K562 (cell line): ENCODE data around the gene COPE. TPM values are rescaled to one million over a fixed set of nuclear protein-coding genes. Genes with fewer than 3 reads are reported as not detected.

ENCODE experiments used
- ATAC-seq: fragments of 200-7000 bp; cut with Tn5 transposase; 3 replicates; pipeline ENCODE4 v1.9.1; 2020; ENCODE audit warnings: moderate library complexity
- BruUV-seq: library from RNA; stranded (reverse); fragments of 400-500 nt; replicated peaks from 2 replicates; lab custom pipeline; 2021; lab: Mats Ljungman, UMichigan
- CTCF ChIA-PET: fragments of 300-600 bp; formaldehyde crosslinking; extraction: SDS; loops from one replicate; lab custom pipeline; 2021; ENCODE audit warnings: low intra/inter-chr PET ratio; lab: Yijun Ruan, JAX
- POLR2A ChIA-PET: fragments of 300-600, 350-650 bp; sonication (Branson Sonifier 250); formaldehyde crosslinking; extraction: SDS; loops from one replicate; lab custom pipeline; 2021; ENCODE audit warnings: antibody characterized with exemption, inconsistent platforms; lab: Yijun Ruan, JAX
- DNase-seq, 4 experiments: peaks; one replicate each; pipeline versions ENCODE4 v3.0.0 to v3.0.0-alpha.2; 2011 to 2018; ENCODE audit warnings: low spot score in 3 of 4, mixed read lengths in 3 of 4; ENCODE audit errors: extremely low read depth in 1 of 4
- FAIRE-seq: peaks from 2 replicates; lab custom pipeline; 2011; peaks lifted over from hg19 to GRCh38; lab: Jason Lieb, UNC
- H2AFZ ChIP-seq: 2 replicates; pipeline ENCODE4 v1.6.0; 2011; ENCODE audit warnings: low read depth, low read length, control low read depth, inconsistent platforms
- H3K27ac ChIP-seq: fragments of 200-600 bp; 3 replicates; pipeline ENCODE4 v1.8.0; 2011; ENCODE audit warnings: low read depth, mild to moderate bottlenecking, control low read depth, inconsistent platforms, low read length, moderate library complexity, mixed read lengths; ENCODE audit errors: extremely low read depth
- H3K27me3 ChIP-seq, 2 experiments: fragments of 300-600 bp in 1 of 2; 2 replicates in 1 of 2; 3 replicates in 1 of 2; pipeline versions ENCODE4 v1.6.0 to v1.8.0; 2011; ENCODE audit warnings: inconsistent platforms in 2 of 2, low read length in 2 of 2, mild to moderate bottlenecking in 1 of 2, mixed read lengths in 1 of 2, moderate library complexity in 1 of 2; ENCODE audit not compliant: control insufficient read depth in 2 of 2, insufficient read depth in 2 of 2
- H3K36me3 ChIP-seq: fragments of 300-600 bp; 3 replicates; pipeline ENCODE4 v1.8.0; 2011; ENCODE audit warnings: mild to moderate bottlenecking, low read length, inconsistent platforms; ENCODE audit not compliant: control insufficient read depth, insufficient read depth
- H3K4me1 ChIP-seq, 2 experiments: fragments of 200-600 bp in 1 of 2; replicated peaks in 1 of 2; 2 replicates in 1 of 2; 3 replicates in 1 of 2; pipeline versions ENCODE4 v1.5.1 to v1.8.0; 2011; ENCODE audit warnings: inconsistent platforms in 2 of 2, low read length in 2 of 2, mild to moderate bottlenecking in 1 of 2, mixed read lengths in 1 of 2, moderate library complexity in 1 of 2; ENCODE audit not compliant: control insufficient read depth in 2 of 2, insufficient read depth in 2 of 2
- H3K4me2 ChIP-seq: 2 replicates; pipeline ENCODE4 v1.6.1; 2011; ENCODE audit warnings: low read length, control low read depth, inconsistent platforms, mixed read lengths; ENCODE audit not compliant: insufficient read depth
- H3K4me3 ChIP-seq: fragments of 200-600 bp; sonication (generic), shearing (Covaris generic); 2 replicates; pipeline ENCODE4 v1.5.1; 2016; ENCODE audit warnings: control low read depth, inconsistent platforms
- H3K79me2 ChIP-seq: fragments of 200-600 bp; 3 replicates; pipeline ENCODE4 v1.8.0; 2011; ENCODE audit warnings: low read length, inconsistent platforms; ENCODE audit not compliant: control insufficient read depth, insufficient read depth
- H3K9ac ChIP-seq, 2 experiments: 2 replicates each; pipeline versions ENCODE4 v1.6.0 to v1.6.1; 2011; ENCODE audit warnings: low read depth in 2 of 2, low read length in 2 of 2, control low read depth in 1 of 2, inconsistent platforms in 1 of 2, mild to moderate bottlenecking in 1 of 2, mixed read lengths in 1 of 2; ENCODE audit not compliant: insufficient read depth in 1 of 2
- H3K9me1 ChIP-seq: one replicate; pipeline ENCODE4 v1.6.0; 2011; ENCODE audit warnings: inconsistent platforms, mild to moderate bottlenecking, low read length, moderate library complexity; ENCODE audit not compliant: control insufficient read depth, insufficient read depth
- H3K9me3 ChIP-seq: replicated peaks from 2 replicates; pipeline ENCODE4 v1.5.1; 2011; ENCODE audit warnings: low read depth, low read length, inconsistent platforms; ENCODE audit not compliant: control insufficient read depth, insufficient read depth
- H4K20me1 ChIP-seq: replicated peaks from 2 replicates; pipeline ENCODE4 v1.6.1; 2011; ENCODE audit warnings: low read length, inconsistent platforms, mixed read lengths; ENCODE audit not compliant: control insufficient read depth, insufficient read depth
- CBX8 ChIP-seq: fragments of 200-600 bp; sonication (generic); IDR thresholded peaks from 2 replicates; pipeline ENCODE4 v1.6.1; 2012; ENCODE audit warnings: borderline replicate concordance, mixed run types, low read depth, mild to moderate bottlenecking, moderate library complexity, mixed read lengths, low read length, control low read depth, inconsistent platforms; ENCODE audit not compliant: poor library complexity, severe bottlenecking; ENCODE audit errors: extremely low read depth
- CTCF ChIP-seq, 3 experiments: IDR thresholded peaks in 2 of 3; conservative IDR thresholded peaks in 1 of 3; 2 replicates each; pipeline ENCODE4 v1.5.1; 2011 to 2012; ENCODE audit warnings: low read length in 3 of 3, mild to moderate bottlenecking in 3 of 3, control low read depth in 2 of 3, improper control_type of control experiment in 1 of 3, inconsistent platforms in 1 of 3, low read depth in 1 of 3, mixed read lengths in 1 of 3, moderate library complexity in 1 of 3; ENCODE audit not compliant: insufficient read depth in 2 of 3
- KLF16 ChIP-seq: IDR thresholded peaks from 2 replicates; pipeline ENCODE4 v1.6.1; 2016; ENCODE audit warnings: antibody characterized with exemption
- TGIF2 ChIP-seq: sonication (generic); formaldehyde crosslinking; IDR thresholded peaks from 2 replicates; pipeline ENCODE4 v1.8.1; 2022; ENCODE audit warnings: mild to moderate bottlenecking, missing genetic modification reagents, moderate library complexity
- WGBS: fragments of 100-300 bp; shearing (Covaris generic); methylation state at CpG from one replicate; pipeline ENCODE4 v1.1.6; 2016; ENCODE audit warnings: low coverage, mixed read lengths; ENCODE audit not compliant: insufficient coverage; ENCODE audit errors: missing lambda C conversion rate; 5-methylcytosine and 5-hydroxymethylcytosine counted together
- in situ Hi-C: fragments of 300-500 bp; cut with MboI; formaldehyde crosslinking; loops from 4 replicates; pipeline ENCODE4 v1.15.0; 2018; ENCODE audit warnings: inconsistent platforms, mixed read lengths
- intact Hi-C: fragments of 100-400 bp; cut with micrococcal nuclease; formaldehyde crosslinking; loops from 2 replicates; pipeline ENCODE4 v1.14.2; 2022
- polyA plus RNA-seq, 8 experiments: library from polyadenylated mRNA; depleted of rRNA in 4 of 8; stranded (reverse) in 5 of 8; unstranded in 3 of 8; fragments of >200 nt; fragmentation: Nextera tagmentation in 2 of 8; fragmentation: Illumina TruSeq in 1 of 8; extraction: Ambion mirVana in 2 of 8; extraction: Trizol in 1 of 8; gene quantifications; 2 replicates each; pipeline versions ENCODE4 v1.2.1 to v1.2.3, GENCODE V29; 2011 to 2014; ENCODE audit warnings: inconsistent platforms in 1 of 8, missing spikeins in 1 of 8
- total RNA-seq, 7 experiments: library from RNA; depleted of rRNA in 6 of 7; stranded (reverse); fragments of >200 nt in 6 of 7; fragmentation: Illumina TruSeq in 2 of 7; extraction: Trizol in 2 of 7; gene quantifications; 2 replicates each; pipeline versions ENCODE4 v1.2.1 to v1.2.3, GENCODE V29; 2011 to 2021; ENCODE audit warnings: low replicate concordance in 1 of 7
- TF ChIP-seq, protein P1 (sequence below), 3 experiments: fragments of 200-800 bp in 1 of 3; sonication (Bioruptor generic) in 1 of 3; sonication (generic) in 1 of 3; formaldehyde crosslinking in 1 of 3; IDR thresholded peaks; 2 replicates each; pipeline versions ENCODE4 v1.6.1 to v1.8.0; 2016 to 2022; ENCODE audit warnings: mild to moderate bottlenecking in 2 of 3, missing compliant biosample characterization in 2 of 3, missing genetic modification characterization in 2 of 3, missing genetic modification reagents in 1 of 3
- TF ChIP-seq, protein P2 (sequence below), 2 experiments: fragments of 450-650 bp; formaldehyde crosslinking in 1 of 2; IDR thresholded peaks; 2 replicates each; pipeline versions ENCODE4 v1.4.0 to v1.6.1; 2014 to 2020; ENCODE audit warnings: mild to moderate bottlenecking in 2 of 2, borderline replicate concordance in 1 of 2, low read depth in 1 of 2

COPE gene
- total and polyA plus RNA-seq, 9 of the 15 experiments (the other 6 are each of a cell fraction or from before 2014, with no cell fraction given) = 5.8 to 273 (median 147) TPM

- FAIRE-seq (peak; percentile 59), DNase-seq (peak in 1 of 4 experiments; percentile 40), ATAC-seq (peak; percentile 65)
- in situ Hi-C loops = no loop called here
- BruUV-seq = no TSS peak
- no peak overlapping the region for H3K27ac ChIP-seq
- no peaks in the 10 kb centered on the region for H3K79me2 ChIP-seq
- no peak overlapping the region for H3K4me2 ChIP-seq
- POLR2A ChIA-PET = interaction anchor here (0.6 to 2.4 kb wide), 7 partner anchors 11 to 376 kb away, joined by 3 to 12 read pairs (median 3); no protein-coding TSS in a partner anchor
- H2AFZ ChIP-seq = no peak overlapping the region
- H3K9me1 ChIP-seq = peaks cover 3% of the 10 kb centered on the region
- H3K9ac ChIP-seq = no peak overlapping the region; a peak in 1 of 4 replicates
- 93% methylated on average over 21 of the region's 22 CpGs for WGBS
- no peak overlapping the region for H3K4me3 ChIP-seq
- CTCF ChIA-PET = no interaction called here
- H3K36me3 ChIP-seq = peaks cover 99% of the 10 kb centered on the region; the same call in 2 of the 3 replicates
- no peaks in the 10 kb centered on the region for H3K27me3 ChIP-seq
- peaks cover 0 to 25% of the 10 kb centered on the region in 2 experiments; a peak in 1 of 5 replicates for H3K4me1 ChIP-seq
- intact Hi-C loops = no loop called here
- H3K9me3 ChIP-seq = no peaks in the 10 kb centered on the region
- H4K20me1 ChIP-seq = peaks cover 7% of the 10 kb centered on the region; the same call in 1 of the 2 replicates
- TF ChIP-seq, protein P1, sequence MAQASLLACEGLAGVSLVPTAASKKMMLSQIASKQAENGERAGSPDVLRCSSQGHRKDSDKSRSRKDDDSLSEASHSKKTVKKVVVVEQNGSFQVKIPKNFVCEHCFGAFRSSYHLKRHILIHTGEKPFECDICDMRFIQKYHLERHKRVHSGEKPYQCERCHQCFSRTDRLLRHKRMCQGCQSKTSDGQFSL (CRISPR knock-in tag; IDR thresholded peaks at IDR 0.05) = no peak
- TF ChIP-seq, protein P1 (tag; IDR thresholded peaks at IDR 0.05) = no peak
- TF ChIP-seq CTCF (IDR thresholded peaks at IDR 0.05 in 2 of 3, conservative IDR thresholded peaks at IDR 0.05 in 1 of 3; ENCODE audit: insufficient read depth in 2 of 3, low read depth in 1 of 3, low read length in 3 of 3) = peak; percentile 24 to 40 (median 39); a peak in 4 of 6 replicates
- TF ChIP-seq KLF16 = peak; percentile 62
- TF ChIP-seq TGIF2 = no peak
- TF ChIP-seq, protein P2, sequence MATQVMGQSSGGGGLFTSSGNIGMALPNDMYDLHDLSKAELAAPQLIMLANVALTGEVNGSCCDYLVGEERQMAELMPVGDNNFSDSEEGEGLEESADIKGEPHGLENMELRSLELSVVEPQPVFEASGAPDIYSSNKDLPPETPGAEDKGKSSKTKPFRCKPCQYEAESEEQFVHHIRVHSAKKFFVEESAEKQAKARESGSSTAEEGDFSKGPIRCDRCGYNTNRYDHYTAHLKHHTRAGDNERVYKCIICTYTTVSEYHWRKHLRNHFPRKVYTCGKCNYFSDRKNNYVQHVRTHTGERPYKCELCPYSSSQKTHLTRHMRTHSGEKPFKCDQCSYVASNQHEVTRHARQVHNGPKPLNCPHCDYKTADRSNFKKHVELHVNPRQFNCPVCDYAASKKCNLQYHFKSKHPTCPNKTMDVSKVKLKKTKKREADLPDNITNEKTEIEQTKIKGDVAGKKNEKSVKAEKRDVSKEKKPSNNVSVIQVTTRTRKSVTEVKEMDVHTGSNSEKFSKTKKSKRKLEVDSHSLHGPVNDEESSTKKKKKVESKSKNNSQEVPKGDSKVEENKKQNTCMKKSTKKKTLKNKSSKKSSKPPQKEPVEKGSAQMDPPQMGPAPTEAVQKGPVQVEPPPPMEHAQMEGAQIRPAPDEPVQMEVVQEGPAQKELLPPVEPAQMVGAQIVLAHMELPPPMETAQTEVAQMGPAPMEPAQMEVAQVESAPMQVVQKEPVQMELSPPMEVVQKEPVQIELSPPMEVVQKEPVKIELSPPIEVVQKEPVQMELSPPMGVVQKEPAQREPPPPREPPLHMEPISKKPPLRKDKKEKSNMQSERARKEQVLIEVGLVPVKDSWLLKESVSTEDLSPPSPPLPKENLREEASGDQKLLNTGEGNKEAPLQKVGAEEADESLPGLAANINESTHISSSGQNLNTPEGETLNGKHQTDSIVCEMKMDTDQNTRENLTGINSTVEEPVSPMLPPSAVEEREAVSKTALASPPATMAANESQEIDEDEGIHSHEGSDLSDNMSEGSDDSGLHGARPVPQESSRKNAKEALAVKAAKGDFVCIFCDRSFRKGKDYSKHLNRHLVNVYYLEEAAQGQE (IDR thresholded peaks at IDR 0.05; ENCODE audit: borderline replicate concordance) = peak; percentile 92
- TF ChIP-seq, protein P2 (CRISPR knock-in tag; IDR thresholded peaks at IDR 0.05; ENCODE audit: low read depth) = no peak
- no peak for TF ChIP-seq CBX8
Observed at GRCh38 chr19:18856385-18857126, 62.6 kb downstream of the COPE start.
